Lower leg skin (tissue), 3 donors: Measurements from ENCODE around the gene LMBR1.

Experiments
- POLR2A ChIP-seq, 2 donors: fragments of 450-650 bp; IDR thresholded peaks; one replicate each; pipeline ENCODE4 v1.6.1; 2016 to 2017; ENCODE audit warnings: antibody characterized with exemption in 2 of 2, mild to moderate bottlenecking in 1 of 2, moderate library complexity in 1 of 2
- TF ChIP-seq, protein P1 (sequence below), 3 donors: fragments of 450-650 bp; IDR thresholded peaks; one replicate each; pipeline ENCODE4 v1.5.1; 2016; ENCODE audit warnings: antibody characterized with exemption in 3 of 3, mild to moderate bottlenecking in 3 of 3, moderate library complexity in 2 of 3

DNA sequence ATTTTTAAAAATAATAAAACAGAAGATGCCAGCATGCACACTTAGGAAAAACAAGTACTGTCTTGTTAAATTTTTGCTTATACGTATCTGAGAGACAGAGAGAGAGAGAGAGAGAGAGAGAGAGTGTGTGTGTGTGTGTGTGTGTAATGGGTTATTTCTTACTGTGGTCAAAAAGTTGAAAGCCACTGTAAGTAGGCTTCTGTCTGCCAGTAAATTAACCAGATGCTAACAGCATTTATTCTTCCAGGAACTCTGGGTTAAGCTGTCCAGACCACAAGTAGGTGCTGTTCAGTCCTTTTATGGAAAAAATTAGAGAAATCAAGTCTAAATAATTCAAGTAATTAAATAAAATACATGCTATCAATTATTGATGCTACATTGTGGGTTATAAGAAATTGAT is 212.7 kb downstream of the LMBR1 start:
- TF ChIP-seq, protein P1, sequence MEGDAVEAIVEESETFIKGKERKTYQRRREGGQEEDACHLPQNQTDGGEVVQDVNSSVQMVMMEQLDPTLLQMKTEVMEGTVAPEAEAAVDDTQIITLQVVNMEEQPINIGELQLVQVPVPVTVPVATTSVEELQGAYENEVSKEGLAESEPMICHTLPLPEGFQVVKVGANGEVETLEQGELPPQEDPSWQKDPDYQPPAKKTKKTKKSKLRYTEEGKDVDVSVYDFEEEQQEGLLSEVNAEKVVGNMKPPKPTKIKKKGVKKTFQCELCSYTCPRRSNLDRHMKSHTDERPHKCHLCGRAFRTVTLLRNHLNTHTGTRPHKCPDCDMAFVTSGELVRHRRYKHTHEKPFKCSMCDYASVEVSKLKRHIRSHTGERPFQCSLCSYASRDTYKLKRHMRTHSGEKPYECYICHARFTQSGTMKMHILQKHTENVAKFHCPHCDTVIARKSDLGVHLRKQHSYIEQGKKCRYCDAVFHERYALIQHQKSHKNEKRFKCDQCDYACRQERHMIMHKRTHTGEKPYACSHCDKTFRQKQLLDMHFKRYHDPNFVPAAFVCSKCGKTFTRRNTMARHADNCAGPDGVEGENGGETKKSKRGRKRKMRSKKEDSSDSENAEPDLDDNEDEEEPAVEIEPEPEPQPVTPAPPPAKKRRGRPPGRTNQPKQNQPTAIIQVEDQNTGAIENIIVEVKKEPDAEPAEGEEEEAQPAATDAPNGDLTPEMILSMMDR (IDR thresholded peaks at IDR 0.05) = no peak
- TF ChIP-seq POLR2A (IDR thresholded peaks at IDR 0.05) = no peak
